GM06990 (cell line): ENCODE measurements around the gene DDRGK1.

Source experiments
- DNase-seq: peaks from one replicate; pipeline ENCODE4 v3.0.0-alpha.2; 2011; ENCODE audit not compliant: insufficient read length; ENCODE audit errors: extremely low read depth
- H3K27me3 ChIP-seq: replicated peaks from 2 replicates; pipeline ENCODE4 v1.6.0; 2011; ENCODE audit warnings: low read length; ENCODE audit not compliant: control insufficient read depth, insufficient read depth
- H3K36me3 ChIP-seq: 2 replicates; pipeline ENCODE4 v1.5.1; 2011; ENCODE audit warnings: low read length; ENCODE audit not compliant: control insufficient read depth, insufficient read depth
- H3K4me3 ChIP-seq: replicated peaks from 2 replicates; pipeline ENCODE4 v1.5.1; 2011; ENCODE audit warnings: low read depth, mild to moderate bottlenecking, control low read depth, low read length
- CTCF ChIP-seq: IDR thresholded peaks from 2 replicates; pipeline ENCODE4 v1.5.1; 2011; ENCODE audit warnings: low read length, control low read depth, mild to moderate bottlenecking, inconsistent platforms; ENCODE audit not compliant: insufficient read depth, poor library complexity, severe bottlenecking

Gene DDRGK1

GRCh38 chr20:3227936-3228749 is 23.7 kb upstream of the DDRGK1 start:
- no peak for DNase-seq
- peaks cover 11% of the 10 kb centered on the region for H3K36me3 ChIP-seq
- H3K27me3 ChIP-seq, result no peaks in the 10 kb centered on the region; the same call in 1 of the 2 replicates
- no peak overlapping the region for H3K4me3 ChIP-seq
- TF ChIP-seq CTCF, result no peak

- TF ChIP-seq CTCF, result no peak
- H3K27me3 ChIP-seq, result no peaks in the 10 kb centered on the region; the same call in 1 of the 2 replicates
- no peak overlapping the region for H3K4me3 ChIP-seq
Measured at GRCh38 chr20:3227506-3227905, 23.0 kb upstream of the DDRGK1 start.

GRCh38 chr20:3226864-3227263 is 22.4 kb upstream of the DDRGK1 start:
- peaks cover 13% of the 10 kb centered on the region for H3K36me3 ChIP-seq
- no peaks in the 10 kb centered on the region; the same call in 1 of the 2 replicates for H3K27me3 ChIP-seq
- DNase-seq, result no peak
- H3K4me3 ChIP-seq, result no peak overlapping the region
- no peak for TF ChIP-seq CTCF

More at GRCh38 chr20:3227506-3227905, 23.0 kb upstream of the DDRGK1 start:
- H3K36me3 ChIP-seq, result peaks cover 12% of the 10 kb centered on the region
- no peak for DNase-seq

- Histone ChIP-seq H3K4me3 (no peak overlapping the region), H3K36me3 (peaks cover 16% of the 10 kb centered on the region), H3K27me3 (no peaks in the 10 kb centered on the region; the same call in 1 of the 2 replicates)
- no peak for DNase-seq
- TF ChIP-seq CTCF, result no peak
Measured at GRCh38 chr20:3226093-3226492, 21.6 kb upstream of the DDRGK1 start.

- Histone ChIP-seq H3K36me3 (peaks cover 19% of the 10 kb centered on the region), H3K4me3 (no peak overlapping the region), H3K27me3 (no peaks in the 10 kb centered on the region; the same call in 1 of the 2 replicates)
- DNase-seq, result no peak
- no peak for TF ChIP-seq CTCF
Measured at GRCh38 chr20:3224681-3225421, 20.4 kb upstream of the DDRGK1 start.
